ENCODE data around the gene BCAS3. TPM values are rescaled to one million over a fixed set of nuclear protein-coding genes. Genes with fewer than 3 reads are reported as not detected.
A peak's percentile ranks its signal among the peaks of the same experiment; 100 is the strongest.

Gene BCAS3
- total and polyA plus RNA-seq, 12 donors = 6.1 to 21.8 (median 17.2) TPM

DNA sequence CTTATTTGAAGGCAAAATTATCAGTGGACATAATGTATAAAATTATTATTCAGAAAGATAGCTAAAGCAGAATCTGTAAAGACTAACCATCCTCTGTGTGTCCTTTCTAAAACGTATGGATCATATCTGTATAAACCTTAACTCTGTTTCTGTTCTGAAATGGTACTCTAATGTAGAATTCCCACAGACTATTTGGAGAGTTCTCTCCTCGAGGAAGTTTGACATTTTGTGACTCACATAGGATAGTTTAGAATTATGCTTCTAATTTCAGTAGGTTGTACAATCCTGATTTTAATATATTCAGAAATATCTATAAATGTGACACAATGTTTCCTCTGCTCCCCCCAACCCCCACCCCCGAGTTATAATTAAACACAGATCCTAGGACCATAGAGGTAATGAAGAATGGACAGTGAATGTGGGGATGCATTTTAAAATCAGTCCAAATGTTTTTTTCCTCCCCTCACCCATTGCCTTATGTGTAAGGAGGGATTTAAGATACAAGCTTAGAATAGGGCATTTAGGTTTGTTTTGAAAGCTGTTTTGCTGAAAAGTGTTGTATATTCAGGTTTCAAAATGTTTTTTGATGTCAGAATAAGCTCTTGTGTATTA, 66.8 kb downstream of the BCAS3 start:
- DNase-seq (no peak), ATAC-seq (no peak)
- 53 to 55% methylated on average over 3 of the region's 3 CpGs for WGBS, 2 donors
- Histone ChIP-seq H3K27ac (peak overlapping the region in 3 of 10 donors; percentile 2 to 38 (median 20)), H3K4me1 (peaks cover 0 to 10% (median 0%) of the 10 kb centered on the region in 9 donors), H3K27me3 (no peaks in the 10 kb centered on the region), H3K9me3 (peaks cover 0 to 8% (median 0%) of the 10 kb centered on the region in 11 donors), H3K36me3 (peaks cover 0 to 10% (median 0%) of the 10 kb centered on the region in 9 donors), H3K4me3 (no peak overlapping the region)
- intact Hi-C loops (cut with DNase I) = no loop called here
- no peak for TF ChIP-seq CTCF (IDR thresholded peaks at IDR 0.05)

DNA sequence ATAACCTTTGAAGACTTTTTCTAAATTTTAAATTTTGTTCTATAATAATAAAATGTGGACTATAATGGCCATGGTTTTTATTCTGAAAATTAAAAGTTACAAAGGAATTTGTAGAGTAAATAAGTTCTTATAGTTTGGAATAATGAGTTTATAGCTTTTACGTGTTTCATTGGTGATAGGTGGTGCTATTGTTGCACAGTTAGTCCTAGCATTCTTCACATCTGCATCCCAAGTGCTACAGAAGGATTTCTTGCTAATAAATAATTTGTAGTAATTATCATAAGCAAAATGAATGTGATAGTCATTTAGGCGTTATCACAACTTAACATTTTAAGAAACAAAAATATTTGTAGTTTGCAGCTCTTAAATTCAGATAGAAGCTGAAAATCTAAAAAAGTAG, 67.9 kb downstream of the BCAS3 start:
- intact Hi-C loops (cut with DNase I) = no loop called here

DNA sequence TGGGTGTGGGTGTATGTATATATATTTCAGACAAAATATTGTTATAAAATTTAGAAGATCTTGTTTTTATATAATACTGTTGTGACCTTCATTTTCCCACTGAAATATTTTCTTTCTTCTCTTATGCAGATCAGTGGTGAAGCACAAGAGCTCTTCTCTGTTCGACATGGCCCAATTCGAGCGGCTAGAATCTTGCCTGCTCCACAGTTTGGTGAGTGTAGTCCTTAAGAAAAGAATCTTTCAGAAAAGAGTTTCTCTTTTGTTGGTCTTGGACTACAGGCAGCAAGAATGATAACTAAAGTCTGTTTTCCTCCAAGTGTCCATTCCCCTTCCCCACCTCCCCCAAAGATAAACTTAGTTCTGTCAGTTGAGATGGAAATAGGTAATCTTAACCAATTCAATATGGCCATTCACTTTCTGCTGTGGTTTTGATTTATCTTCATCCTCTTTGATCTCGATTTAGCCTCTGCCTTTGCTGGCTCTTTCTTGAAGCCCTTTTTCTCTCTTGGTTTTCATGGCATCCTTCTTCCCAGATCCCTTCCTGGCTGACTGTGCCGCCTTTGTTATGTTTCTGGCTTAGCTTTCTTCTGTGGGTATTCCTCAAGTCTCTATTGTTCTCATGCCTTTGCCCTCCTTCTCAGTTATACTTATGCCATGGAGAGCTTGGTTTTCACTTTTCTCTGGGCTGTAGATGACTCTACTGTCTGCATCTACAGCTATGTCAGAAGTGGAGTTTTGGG, 69.6 kb downstream of the BCAS3 start:
- no peak for DNase-seq
- Histone ChIP-seq H3K4me3 (no peak overlapping the region), H3K9me3 (peaks cover 0 to 15% (median 12%) of the 10 kb centered on the region in 11 donors), H3K27ac (no peak overlapping the region), H3K27me3 (no peaks in the 10 kb centered on the region), H3K36me3 (peaks cover 0 to 10% (median 0%) of the 10 kb centered on the region in 9 donors), H3K4me1 (peaks cover 0 to 10% (median 0%) of the 10 kb centered on the region in 9 donors)
- intact Hi-C loops (cut with DNase I) = no loop called here
- ATAC-seq = no peak
- 80 to 81% methylated on average over 5 of the region's 5 CpGs for WGBS, 2 donors
- no peak for TF ChIP-seq CTCF (IDR thresholded peaks at IDR 0.05)

More for the DNA sequence above, 67.9 kb downstream of the BCAS3 start:
- H3K9me3 ChIP-seq = peaks cover 0 to 10% (median 6%) of the 10 kb centered on the region in 11 donors
- peaks cover 0 to 10% (median 0%) of the 10 kb centered on the region in 9 donors for H3K4me1 ChIP-seq
- H3K27me3 ChIP-seq = no peaks in the 10 kb centered on the region
- WGBS, 2 donors = 82 to 92% methylated on average over 2 of the region's 2 CpGs
- no peak overlapping the region for H3K4me3 ChIP-seq
- TF ChIP-seq CTCF (IDR thresholded peaks at IDR 0.05) = peak in 3 of 9 donors; percentile 7 to 30 (median 9)
- peaks cover 0 to 10% (median 0%) of the 10 kb centered on the region in 9 donors for H3K36me3 ChIP-seq
- no peak for DNase-seq
- no peak for ATAC-seq
- no peak overlapping the region for H3K27ac ChIP-seq

GRCh38 chr17:60748204-60748603, 70.6 kb downstream of the BCAS3 start:
- WGBS, 2 donors = 80 to 86% methylated on average over 2 of the region's 2 CpGs
- Histone ChIP-seq H3K27ac (no peak overlapping the region), H3K4me3 (no peak overlapping the region), H3K36me3 (peaks cover 0 to 10% (median 0%) of the 10 kb centered on the region in 9 donors), H3K9me3 (peaks cover 0 to 15% (median 12%) of the 10 kb centered on the region in 11 donors), H3K27me3 (no peaks in the 10 kb centered on the region), H3K4me1 (peaks cover 0 to 10% (median 0%) of the 10 kb centered on the region in 9 donors)
- ATAC-seq (no peak), DNase-seq (no peak)
- intact Hi-C loops (cut with DNase I) = no loop called here
- no peak for TF ChIP-seq CTCF (IDR thresholded peaks at IDR 0.05)

Measured in heart right ventricle (tissue), 16 donors.